GM18505 (cell line): ENCODE measurements around the gene TXNDC15.
A peak's percentile ranks its signal among the peaks of the same experiment; 100 is the strongest.
"Not testable (repeated sequence)": the region's sequence is repeated elsewhere in the genome, so short reads cannot be mapped to it uniquely, and the experiment has no call there.

Source experiments
- ATAC-seq: cut with Tn5 transposase; IDR thresholded peaks from one replicate; pipeline ENCODE4 v1.9.1; 2021; ENCODE audit not compliant: unreplicated experiment
- POLR2A ChIP-seq: IDR thresholded peaks from 4 replicates; pipeline ENCODE4 v1.6.1; 2011; ENCODE audit warnings: borderline replicate concordance; ENCODE audit not compliant: insufficient read depth, insufficient read length; ENCODE audit errors: extremely low read depth

Gene TXNDC15, protein sequence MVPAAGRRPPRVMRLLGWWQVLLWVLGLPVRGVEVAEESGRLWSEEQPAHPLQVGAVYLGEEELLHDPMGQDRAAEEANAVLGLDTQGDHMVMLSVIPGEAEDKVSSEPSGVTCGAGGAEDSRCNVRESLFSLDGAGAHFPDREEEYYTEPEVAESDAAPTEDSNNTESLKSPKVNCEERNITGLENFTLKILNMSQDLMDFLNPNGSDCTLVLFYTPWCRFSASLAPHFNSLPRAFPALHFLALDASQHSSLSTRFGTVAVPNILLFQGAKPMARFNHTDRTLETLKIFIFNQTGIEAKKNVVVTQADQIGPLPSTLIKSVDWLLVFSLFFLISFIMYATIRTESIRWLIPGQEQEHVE

DNA sequence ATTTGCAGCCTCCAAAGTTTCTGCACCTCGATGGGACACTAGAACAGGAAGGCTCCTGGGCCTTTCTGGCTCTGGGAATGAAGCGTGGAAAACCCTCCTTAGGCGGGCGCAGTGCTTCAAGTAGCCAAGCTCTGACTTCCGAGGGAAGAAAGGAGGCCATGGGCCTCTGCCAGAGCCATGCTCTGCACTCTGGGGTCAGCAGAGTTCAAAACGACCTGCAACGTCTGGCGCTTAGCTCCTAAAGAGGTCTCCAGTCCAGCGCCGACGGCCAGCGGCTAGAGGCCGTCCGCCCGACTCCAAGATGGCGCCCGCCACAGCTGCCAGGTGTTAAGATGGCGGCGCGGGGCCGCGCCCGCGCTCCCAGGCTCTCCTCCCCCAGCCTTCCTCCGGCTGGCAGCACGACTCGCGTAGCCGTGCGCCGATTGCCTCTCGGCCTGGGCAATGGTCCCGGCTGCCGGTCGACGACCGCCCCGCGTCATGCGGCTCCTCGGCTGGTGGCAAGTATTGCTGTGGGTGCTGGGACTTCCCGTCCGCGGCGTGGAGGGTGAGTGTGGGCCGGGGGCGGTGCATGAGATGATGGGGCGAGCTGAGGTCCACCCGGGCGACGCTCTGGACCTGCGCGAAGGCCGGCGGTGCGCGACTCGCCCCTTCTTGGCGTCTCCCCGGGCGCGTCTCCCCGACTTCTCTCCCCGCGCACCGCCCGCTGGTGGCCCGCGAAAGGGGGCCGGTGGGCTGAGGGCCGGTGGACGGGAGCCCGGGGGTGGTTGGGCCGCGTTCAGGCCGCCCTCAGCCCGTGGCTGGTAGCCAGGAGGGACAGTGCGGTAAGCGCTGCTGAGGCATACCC lies at the start of gene TXNDC15:
TSS of gene TXNDC15 (plus strand) at position 385 of the 844 bp plus-strand sequence. CDS start at position 442, 57 bp downstream.
- peak; percentile 96 for TF ChIP-seq POLR2A

DNA sequence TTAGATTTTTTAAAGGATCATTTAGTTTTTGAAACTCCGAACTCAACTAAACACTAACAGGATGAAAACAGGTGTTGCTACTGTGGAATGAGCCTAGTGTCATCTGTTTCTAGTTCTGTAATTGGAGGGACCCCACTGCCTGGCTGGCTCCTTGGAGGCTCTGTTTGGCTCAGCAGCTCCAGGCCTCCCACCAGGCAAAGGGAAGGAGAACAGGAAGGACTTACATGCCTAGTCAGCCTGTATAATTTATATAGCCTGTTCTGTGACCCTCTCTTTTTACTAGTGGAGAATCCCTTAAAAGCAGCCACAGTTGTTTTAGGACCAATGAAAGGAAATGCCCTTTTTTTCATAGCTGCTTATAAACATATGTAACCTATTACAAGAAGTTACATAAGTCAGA lies 49.5 kb upstream of the TXNDC15 start:
- TF ChIP-seq POLR2A: no peak
- ATAC-seq: no peak

More for the DNA sequence above, at the start of gene TXNDC15:
- ATAC-seq: peak; percentile 73

DNA sequence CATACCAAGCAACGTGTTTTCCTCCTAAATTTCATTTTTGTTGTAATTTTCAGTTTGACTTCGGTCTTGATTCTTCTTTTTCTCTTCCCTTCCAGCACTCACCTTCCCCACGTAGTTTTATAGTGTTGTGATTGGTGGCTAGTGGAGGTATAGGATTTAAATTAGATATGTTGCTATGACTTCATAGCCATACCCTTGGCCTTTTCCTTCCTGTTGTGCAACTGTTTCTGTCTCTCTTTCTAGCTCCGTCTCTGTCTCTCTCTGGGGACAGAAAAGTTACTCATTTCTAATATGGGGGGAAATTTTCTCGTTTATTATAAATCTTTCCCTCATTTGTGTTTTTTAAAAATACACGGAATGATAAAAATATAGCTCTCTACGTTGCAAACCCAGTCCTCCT lies 49.0 kb upstream of the TXNDC15 start:
- ATAC-seq: no peak
- TF ChIP-seq POLR2A: no peak

DNA sequence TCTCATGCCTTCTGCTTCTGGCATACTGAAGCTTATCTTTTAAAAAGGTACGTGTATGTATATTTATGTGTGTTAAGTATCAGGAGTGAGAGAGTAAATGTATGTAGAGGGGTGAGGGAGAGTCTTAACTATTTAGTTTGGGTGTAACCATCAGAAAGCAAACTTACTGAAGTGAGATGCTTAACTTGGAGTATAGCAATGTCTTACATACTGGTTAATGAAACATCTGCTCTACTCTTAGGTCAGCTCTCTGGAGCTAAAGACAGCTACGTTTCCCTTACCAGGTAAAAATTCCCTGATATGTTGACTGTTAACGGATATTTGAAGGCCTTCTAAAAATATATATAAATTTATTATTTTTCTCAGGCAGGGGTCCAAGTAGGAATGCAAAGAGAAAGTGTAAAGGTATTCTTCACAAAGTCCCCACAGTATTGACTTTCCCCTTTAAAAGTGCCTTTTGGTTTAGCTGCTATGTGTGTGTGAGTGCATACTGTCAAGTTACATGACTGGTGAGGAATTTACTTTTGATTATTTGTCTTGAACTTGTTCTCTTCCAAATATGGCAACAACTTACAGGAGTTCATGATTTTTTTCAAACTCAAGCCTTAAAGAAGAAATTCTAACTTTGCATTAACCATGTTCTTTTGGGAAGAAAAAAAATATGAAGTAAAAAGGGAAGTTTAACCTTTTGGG lies 40.7 kb upstream of the TXNDC15 start:
- TF ChIP-seq POLR2A: no peak

DNA sequence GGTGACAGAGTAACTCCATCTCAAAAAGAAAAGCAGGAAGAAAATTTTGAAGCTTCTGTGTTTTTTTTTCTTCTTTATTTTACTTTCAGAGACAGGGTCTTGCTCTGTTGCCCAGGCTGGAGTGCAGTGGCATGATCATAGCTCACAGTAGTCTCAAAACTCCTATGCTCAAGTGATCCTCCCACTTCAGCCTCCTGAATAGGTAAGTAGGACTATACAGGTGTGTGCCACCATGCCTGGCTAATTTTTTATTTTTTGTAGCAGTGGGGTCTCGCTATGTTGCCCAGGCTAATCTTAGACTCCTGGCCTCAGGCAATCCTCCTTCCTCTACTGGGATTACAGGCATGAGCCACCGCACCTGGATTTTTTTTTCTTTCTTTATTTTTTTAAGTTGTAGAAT lies 38.5 kb upstream of the TXNDC15 start:
- no peak for TF ChIP-seq POLR2A
- no peak for ATAC-seq

More for the DNA sequence above, 40.7 kb upstream of the TXNDC15 start:
- no peak for ATAC-seq

DNA sequence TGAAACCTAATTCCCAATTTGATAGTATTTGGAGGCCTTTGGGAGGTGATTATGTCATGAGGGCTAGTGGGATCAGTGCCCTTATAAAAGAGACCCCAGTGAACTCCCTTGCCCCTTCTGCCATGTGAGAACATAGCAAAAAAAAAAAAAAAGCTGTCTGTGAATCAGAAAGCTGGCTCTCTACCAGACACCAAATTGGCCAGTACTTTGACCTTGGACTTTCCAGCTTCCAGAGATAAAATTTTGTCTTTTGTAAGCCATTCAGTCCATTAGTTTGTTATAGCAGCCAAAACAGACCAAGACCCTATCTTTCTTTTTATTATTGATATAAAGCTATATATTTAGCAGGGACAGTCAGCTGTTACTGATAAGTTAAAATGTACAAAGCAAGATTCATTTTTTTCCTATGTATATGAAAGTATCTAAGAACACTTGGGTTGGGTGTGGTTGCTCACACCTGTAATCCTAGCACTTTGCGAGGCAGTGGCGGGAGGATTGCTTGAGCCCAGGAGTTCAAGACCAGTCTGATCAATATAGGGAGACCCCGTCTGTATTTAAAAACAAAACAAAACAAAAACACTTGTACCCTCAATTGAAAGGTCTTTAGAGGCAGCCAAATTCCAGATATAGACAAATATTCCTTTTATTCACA lies 36.5 kb upstream of the TXNDC15 start:
- ATAC-seq: no peak
- no peak for TF ChIP-seq POLR2A

DNA sequence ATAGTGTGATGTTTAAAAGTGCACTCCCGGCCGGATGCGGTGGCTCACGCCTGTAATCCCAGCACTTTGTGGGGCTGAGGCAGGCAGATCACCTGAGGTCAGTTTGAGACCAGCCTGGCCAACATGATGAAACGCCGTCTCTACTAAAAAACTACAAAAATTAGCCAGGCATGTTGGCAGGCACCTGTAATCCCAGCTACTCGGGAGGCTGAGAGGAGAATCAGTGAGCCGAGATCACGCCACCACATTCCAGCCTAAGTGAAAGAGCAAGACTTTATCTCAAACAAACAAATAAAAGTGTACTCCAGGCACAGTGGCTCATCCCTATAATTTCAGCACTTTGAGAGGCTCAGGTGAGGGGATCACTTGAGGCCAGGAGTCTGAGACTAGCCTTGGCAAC lies 35.8 kb upstream of the TXNDC15 start:
- not testable (repeated sequence) for ATAC-seq

DNA sequence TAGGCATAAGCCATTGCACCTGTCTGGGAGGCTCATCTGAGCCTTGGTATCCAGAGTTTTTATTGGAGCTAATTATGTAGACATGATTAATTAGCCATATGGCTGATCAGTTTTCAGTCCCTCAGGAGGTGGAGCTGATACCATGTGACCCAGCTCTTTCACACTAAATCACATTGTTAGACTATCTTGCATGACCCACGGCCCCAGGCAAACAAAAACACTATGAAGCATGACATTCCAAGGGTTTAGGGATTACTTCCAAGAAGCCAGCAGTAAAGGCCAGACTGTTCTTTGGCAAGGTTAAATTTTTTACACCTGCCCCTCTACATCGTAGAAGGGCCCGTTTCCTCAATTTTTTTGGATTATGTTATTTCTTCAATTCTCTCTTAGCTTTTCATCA lies 33.4 kb upstream of the TXNDC15 start:
- no peak for TF ChIP-seq POLR2A
- no peak for ATAC-seq

DNA sequence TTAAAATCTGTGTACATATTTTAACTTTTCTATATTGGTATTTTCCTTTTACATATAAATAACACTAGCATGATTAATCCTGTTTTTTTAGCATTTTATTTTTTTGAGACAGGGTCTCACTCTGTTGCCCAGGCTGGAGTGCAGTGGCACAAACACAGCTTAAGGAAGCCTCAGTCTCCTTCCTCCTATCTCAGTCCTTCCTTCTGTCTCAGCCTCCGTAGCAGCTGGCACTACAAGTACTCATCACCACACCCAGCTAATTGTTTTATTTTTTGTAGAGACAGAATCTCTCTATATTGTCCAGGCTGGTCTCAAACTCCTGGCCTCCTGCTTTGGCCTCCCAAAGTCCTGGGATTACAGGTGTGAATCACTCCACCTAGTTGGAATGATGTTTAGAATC lies 29.9 kb upstream of the TXNDC15 start:
- no peak for ATAC-seq
- no peak for TF ChIP-seq POLR2A

DNA sequence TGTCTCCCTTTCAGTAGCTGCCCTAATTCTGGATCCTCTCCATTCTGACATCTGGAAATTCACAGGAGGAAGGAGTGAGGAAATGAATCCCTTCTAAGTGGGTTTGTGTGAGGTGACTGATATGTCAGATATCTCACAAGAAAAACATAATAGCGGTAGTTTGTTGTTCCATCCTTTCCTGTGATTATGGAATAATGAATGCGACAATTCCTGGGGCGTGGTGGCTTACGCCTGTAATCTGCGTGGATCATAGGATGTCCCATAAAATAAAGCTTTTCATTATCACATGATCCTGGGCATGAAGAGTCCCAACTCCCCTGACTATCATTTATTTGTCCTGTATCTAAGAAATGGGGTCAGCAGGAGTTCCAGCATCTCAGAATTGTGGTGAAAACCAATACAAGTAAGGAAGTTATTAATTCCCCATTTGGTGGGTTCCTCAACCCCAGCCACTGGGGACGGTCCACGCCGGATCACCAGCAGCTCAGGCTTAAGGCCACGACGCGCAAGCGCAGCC lies 28.8 kb upstream of the TXNDC15 start:
- TF ChIP-seq POLR2A: no peak
- no peak for ATAC-seq

DNA sequence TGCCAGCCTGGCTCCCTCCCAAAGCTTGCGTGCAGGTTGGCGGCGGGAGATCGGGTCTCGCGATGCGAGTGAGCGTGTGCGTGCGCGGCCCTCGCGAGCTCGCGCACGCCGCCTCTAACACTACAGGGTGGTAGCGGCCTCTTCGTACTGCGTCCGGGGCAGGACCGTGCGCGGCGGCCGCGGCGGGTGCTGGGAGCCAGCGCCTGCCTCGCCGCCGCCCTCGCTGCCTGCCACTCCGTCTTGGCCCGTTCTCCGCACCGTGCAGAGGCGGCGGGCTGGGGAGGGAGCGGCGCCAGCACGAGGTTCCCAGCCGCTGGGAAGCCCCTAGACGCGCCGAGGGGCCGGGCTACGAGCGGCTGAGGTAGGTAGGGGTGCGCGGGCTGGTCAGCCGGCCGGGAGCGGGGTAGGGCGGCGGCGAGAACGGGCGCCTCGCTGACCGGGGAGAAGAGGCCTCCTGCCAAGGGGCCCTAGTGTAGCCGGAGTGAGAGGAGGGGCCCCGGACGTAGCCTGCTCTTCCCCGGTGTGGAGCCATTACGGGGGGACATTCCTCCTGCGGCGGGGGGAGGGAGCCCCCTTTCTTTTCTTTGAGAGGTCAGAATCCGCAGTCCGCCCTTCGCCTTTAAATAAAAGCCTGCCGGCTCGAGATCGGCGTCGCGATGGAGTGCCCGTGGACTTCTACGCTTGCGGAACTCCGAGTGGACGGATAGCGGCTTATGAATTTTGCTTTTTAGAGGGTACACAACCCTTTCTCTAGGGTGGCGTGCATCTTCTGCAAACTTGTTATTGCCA lies 28.1 kb upstream of the TXNDC15 start, which contains the start of gene C5orf24:
TSS of gene C5orf24 (plus strand) at position 117 of the 789 bp plus-strand sequence. CDS start 8,933 bp downstream, outside the sequence.
- TF ChIP-seq POLR2A: peak; percentile 98
- ATAC-seq: peak; percentile 92

DNA sequence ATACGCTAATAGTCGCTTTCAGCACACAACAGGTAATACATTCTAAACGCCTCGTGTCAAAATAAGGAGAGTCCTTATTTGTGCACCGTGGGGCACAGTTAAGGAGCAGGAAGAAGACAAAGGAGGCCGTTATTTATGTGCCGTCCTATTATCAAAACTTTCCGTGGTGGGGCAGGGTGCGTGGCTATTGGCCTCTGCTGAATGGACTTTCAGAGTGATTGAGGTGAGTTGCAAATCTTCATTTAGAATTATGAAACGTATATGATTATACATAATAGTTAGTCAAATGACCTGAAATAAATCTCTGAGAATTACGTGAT lies 27.6 kb upstream of the TXNDC15 start:
- TF ChIP-seq POLR2A: no peak
- no peak for ATAC-seq

DNA sequence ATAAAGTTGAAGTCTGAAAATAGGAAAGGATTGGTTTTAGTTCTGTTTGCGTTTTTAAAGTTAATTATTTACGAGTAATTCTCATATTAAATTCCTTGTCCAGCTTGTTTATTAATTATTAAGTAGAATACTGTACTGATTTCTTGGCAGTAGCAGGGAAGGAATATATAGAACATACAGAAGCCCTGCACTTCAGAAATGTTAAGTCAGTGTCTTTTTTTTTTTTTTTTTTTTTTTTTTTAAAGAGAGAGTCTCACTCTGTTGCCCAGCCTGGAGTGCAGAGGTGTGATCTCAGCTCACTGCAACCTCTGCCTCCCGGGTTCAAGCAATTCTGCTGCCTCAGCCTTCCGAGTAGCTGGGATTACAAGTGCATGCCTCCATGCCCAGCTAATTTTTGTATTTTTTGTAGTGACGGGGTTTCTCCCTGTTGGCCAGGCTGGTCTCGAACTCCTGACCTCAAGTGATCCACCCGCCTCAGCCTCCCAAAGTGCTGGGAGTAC lies 24.7 kb upstream of the TXNDC15 start:
- ATAC-seq: not testable (repeated sequence)
